Cardiac muscle cell (in vitro differentiated cells and primary cell): ENCODE data around the gene ZNF746. TPM values are rescaled to one million over a fixed set of nuclear protein-coding genes. Genes with fewer than 3 reads are reported as not detected.

Experiments
- DNase-seq, 2 donors: peaks; one replicate each; pipeline versions ENCODE4 v3.0.0 to v3.0.0-alpha.2; 2010 to 2017; ENCODE audit warnings: low read depth in 1 of 2, low spot score in 1 of 2
- H3K27ac ChIP-seq: fragments of 200-600 bp; sonication (generic); 2 replicates; pipeline ENCODE4 v1.5.1; 2016
- H3K27me3 ChIP-seq: fragments of 200-600 bp; sonication (generic); 2 replicates; pipeline ENCODE4 v1.6.0; 2016; ENCODE audit warnings: control low read depth
- H3K36me3 ChIP-seq: fragments of 200-600 bp; sonication (generic); 2 replicates; pipeline ENCODE4 v1.5.1; 2016; ENCODE audit warnings: control low read depth
- H3K4me1 ChIP-seq: fragments of 200-600 bp; sonication (generic); 2 replicates; pipeline ENCODE4 v1.8.1; 2017; ENCODE audit warnings: low read depth, mild to moderate bottlenecking, mixed run types
- H3K4me3 ChIP-seq: fragments of 200-600 bp; sonication (generic); 2 replicates; pipeline ENCODE4 v1.5.1; 2016; ENCODE audit warnings: mild to moderate bottlenecking
- H3K9me3 ChIP-seq: fragments of 200-600 bp; sonication (generic); 2 replicates; pipeline ENCODE4 v1.5.1; 2017; ENCODE audit warnings: low read depth, mild to moderate bottlenecking, control low read depth
- polyA plus RNA-seq: library from polyadenylated mRNA; unstranded; fragments of >200 nt; fragmentation: Nextera tagmentation; extraction: Ambion mirVana; gene quantifications from 2 replicates; pipeline ENCODE4 v1.2.1, GENCODE V29; 2016
- total RNA-seq: library from RNA; depleted of rRNA; stranded (reverse); fragments of >200 nt; gene quantifications from 2 replicates; pipeline ENCODE4 v1.2.3, GENCODE V29; 2016
- TF ChIP-seq, protein P1 (sequence below): IDR thresholded peaks from 2 replicates; pipeline ENCODE4 v1.5.1; 2012; ENCODE audit warnings: low read depth, mild to moderate bottlenecking, low read length

The ZNF746 gene
- total and polyA plus RNA-seq, 2 experiments from 2014 or later = 19.7 to 32.9 TPM

DNA sequence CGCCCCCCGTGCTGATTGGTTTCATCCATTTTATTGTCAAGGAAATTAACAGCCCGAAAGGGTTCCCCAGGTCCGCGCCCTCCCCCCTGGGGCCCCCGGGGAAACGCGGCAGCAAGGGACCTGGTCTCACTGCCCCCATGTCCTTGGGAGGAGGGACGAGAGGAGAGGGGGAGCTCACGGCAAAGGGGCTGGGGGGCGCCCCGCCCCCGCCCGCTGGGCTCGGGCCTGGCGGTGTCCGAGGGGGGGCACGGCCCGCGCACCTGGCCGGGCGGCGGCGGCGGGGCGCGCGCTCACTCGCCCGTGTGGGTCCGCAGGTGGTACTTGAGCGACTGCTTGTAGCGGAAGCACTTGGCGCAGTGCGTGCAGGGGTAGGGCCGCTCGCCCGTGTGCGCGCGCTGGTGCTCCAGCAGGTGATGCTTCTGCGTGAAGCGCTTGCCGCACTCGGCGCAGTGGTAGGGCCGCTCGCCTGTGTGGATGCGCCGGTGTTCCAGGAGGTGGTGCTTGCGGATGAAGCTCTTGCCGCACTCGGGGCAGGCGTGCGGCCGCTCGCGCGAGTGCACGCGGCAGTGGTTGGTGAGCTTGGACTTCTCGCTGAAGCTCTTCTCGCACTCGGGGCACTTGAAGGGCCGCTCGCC, 66.0 kb downstream of the ZNF746 start:
- H3K9me3 ChIP-seq = no peaks in the 10 kb centered on the region
- DNase-seq = no peak
- H3K27ac ChIP-seq = no peak overlapping the region
- H3K4me1 ChIP-seq = peaks cover 8% of the 10 kb centered on the region
- no peaks in the 10 kb centered on the region for H3K27me3 ChIP-seq
- TF ChIP-seq, protein P1, sequence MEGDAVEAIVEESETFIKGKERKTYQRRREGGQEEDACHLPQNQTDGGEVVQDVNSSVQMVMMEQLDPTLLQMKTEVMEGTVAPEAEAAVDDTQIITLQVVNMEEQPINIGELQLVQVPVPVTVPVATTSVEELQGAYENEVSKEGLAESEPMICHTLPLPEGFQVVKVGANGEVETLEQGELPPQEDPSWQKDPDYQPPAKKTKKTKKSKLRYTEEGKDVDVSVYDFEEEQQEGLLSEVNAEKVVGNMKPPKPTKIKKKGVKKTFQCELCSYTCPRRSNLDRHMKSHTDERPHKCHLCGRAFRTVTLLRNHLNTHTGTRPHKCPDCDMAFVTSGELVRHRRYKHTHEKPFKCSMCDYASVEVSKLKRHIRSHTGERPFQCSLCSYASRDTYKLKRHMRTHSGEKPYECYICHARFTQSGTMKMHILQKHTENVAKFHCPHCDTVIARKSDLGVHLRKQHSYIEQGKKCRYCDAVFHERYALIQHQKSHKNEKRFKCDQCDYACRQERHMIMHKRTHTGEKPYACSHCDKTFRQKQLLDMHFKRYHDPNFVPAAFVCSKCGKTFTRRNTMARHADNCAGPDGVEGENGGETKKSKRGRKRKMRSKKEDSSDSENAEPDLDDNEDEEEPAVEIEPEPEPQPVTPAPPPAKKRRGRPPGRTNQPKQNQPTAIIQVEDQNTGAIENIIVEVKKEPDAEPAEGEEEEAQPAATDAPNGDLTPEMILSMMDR = no peak
- H3K36me3 ChIP-seq = peaks cover 22% of the 10 kb centered on the region
- H3K4me3 ChIP-seq = no peak overlapping the region

DNA sequence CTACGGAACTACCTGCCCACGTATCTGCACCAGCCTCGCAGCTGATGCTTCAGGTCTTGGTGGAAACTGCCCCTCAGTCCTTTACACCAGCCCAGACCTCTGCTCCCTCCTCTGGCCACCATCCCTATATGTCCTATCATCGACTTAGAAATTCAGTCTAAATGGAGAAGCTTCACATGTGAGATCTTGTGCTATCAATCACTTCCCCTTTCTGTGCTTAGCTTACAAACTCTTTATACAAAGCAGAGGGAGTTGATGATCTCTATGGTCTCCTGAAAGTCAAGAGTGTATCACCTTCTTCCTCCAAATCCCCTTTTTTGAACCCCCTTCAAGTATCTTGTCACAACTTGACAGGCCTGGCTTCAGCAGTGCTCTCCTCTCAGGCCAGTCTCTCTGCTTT, 67.4 kb downstream of the ZNF746 start:
- H3K4me1 ChIP-seq = peaks cover 8% of the 10 kb centered on the region
- no peak overlapping the region for H3K27ac ChIP-seq
- H3K27me3 ChIP-seq = no peaks in the 10 kb centered on the region
- H3K4me3 ChIP-seq = no peak overlapping the region
- TF ChIP-seq, protein P1 = no peak
- peaks cover 11% of the 10 kb centered on the region for H3K36me3 ChIP-seq
- DNase-seq = no peak
- H3K9me3 ChIP-seq = no peaks in the 10 kb centered on the region

DNA sequence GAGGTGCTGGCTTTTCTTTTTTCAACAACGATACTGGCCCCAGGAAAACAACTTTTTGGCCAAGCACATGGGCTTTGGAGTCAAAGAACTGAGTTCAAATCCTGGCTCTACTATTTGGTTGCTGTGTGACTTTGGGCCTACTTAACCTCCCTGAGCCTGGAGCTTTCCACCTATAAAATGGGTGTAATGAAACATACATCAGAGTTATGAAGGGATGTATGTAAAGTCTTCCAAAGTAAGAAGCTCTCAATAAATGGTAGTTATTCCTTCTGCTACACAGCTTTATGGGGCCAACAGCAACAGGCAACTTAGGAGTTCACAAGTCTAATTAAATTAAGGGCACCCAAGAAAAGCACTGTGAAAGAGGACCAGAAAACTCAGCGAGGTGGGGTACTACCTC, 69.7 kb downstream of the ZNF746 start:
- H3K36me3 ChIP-seq = peaks cover 11% of the 10 kb centered on the region
- peaks cover 3% of the 10 kb centered on the region for H3K4me1 ChIP-seq
- H3K4me3 ChIP-seq = no peak overlapping the region
- H3K27ac ChIP-seq = no peak overlapping the region
- TF ChIP-seq, protein P1 = no peak
- no peaks in the 10 kb centered on the region for H3K27me3 ChIP-seq
- no peak for DNase-seq
- H3K9me3 ChIP-seq = no peaks in the 10 kb centered on the region

DNA sequence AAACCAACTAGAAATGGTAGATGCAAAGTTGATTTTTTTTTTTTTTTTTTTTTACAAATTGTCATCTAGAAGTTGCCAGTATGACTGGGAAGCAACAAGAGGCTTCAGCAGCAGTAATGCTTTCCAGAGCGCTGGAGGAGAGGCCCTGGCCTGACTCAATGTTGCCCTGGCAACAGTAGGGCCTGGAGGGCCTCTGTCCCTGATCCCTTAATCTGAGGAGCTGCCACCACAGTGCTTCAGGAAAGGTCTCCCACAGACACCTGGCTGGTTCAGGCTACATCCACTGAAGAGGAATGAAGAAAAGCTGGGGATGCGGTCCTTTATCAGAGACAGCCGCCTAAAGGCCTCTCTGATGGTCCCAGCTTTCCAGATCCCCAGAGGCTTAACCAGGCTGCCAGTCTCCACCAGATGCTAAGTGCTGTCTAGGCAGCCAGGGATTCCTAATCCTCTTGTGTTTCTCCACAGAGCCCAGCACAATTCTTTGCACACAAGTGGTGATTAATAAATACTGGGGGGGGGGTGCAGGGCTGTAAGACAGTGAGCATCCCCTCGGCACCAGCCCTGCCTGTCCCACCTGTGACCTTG, 70.4 kb downstream of the ZNF746 start:
- peak in 1 of 2 donors; percentile 65 for DNase-seq
- no peak overlapping the region for H3K27ac ChIP-seq
- H3K36me3 ChIP-seq = peaks cover 5% of the 10 kb centered on the region
- no peak overlapping the region for H3K4me3 ChIP-seq
- H3K9me3 ChIP-seq = no peaks in the 10 kb centered on the region
- no peaks in the 10 kb centered on the region for H3K27me3 ChIP-seq
- H3K4me1 ChIP-seq = peaks cover 3% of the 10 kb centered on the region
- TF ChIP-seq, protein P1 = no peak

DNA sequence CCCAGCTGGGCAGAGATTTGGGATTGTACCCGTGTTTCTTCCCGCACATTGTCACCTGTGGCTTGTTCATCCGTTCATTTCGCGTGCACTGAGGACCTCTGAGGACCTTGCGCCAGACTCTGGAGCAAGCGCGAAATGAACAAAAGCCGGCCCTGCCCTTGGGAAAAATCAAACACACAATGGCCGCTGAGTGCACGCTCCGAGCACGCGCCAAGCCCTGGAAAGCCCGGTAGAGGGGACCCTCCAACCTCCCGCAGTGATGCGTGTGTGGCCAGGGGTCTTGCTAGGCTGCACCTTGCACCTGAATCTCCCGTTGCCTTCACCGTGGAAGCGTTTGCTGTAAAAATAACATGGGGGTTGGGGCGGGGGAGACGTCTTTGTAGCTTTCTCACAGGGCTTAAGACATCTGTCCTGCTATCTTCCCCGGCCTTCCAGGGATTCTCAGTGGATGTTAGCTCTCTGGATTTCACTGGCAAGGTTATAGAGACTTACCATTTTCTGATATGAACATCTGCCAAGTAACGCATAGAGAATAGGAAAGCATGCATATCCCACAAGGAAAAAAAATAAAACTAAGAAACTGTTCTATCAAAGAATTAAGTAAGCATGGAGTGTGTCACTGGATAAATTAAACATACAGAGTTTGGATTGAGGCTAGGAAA, 74.0 kb downstream of the ZNF746 start:
- H3K9me3 ChIP-seq = no peaks in the 10 kb centered on the region
- TF ChIP-seq, protein P1 = no peak
- no peaks in the 10 kb centered on the region for H3K36me3 ChIP-seq
- no peak overlapping the region for H3K27ac ChIP-seq
- no peaks in the 10 kb centered on the region for H3K27me3 ChIP-seq
- peak in 1 of 2 donors; percentile 22 for DNase-seq
- no peak overlapping the region for H3K4me3 ChIP-seq
- H3K4me1 ChIP-seq = peaks cover 3% of the 10 kb centered on the region
